HepG2 (cell line): Measurements from ENCODE around the gene ABCC3. TPM values are rescaled to one million over a fixed set of nuclear protein-coding genes. Genes with fewer than 3 reads are reported as not detected.

ENCODE experiments used
- ATM ChIP-seq: fragments of 450-650 bp; IDR thresholded peaks from 2 replicates; pipeline ENCODE4 v1.7.1; 2017; ENCODE audit warnings: mild to moderate bottlenecking, borderline replicate concordance
- BRF2 ChIP-seq: sonication (generic); formaldehyde crosslinking; IDR thresholded peaks from 2 replicates; pipeline ENCODE4 v1.8.1; 2022; ENCODE audit warnings: mild to moderate bottlenecking, missing genetic modification reagents
- FOXP1 ChIP-seq, 2 experiments: fragments of 450-650 bp in 1 of 2; IDR thresholded peaks; 2 replicates each; pipeline ENCODE4 v1.6.1; 2017 to 2018; ENCODE audit warnings: antibody characterized with exemption in 1 of 2
- GABPB1 ChIP-seq: IDR thresholded peaks from 2 replicates; pipeline ENCODE4 v1.6.1; 2016; ENCODE audit warnings: mild to moderate bottlenecking, missing genetic modification reagents, moderate library complexity, missing compliant biosample characterization
- GPN1 ChIP-seq: sonication (generic); formaldehyde crosslinking; IDR thresholded peaks from 2 replicates; pipeline ENCODE4 v1.5.1; 2020; ENCODE audit warnings: missing genetic modification reagents, borderline replicate concordance
- HOXA3 ChIP-seq: sonication (generic); formaldehyde crosslinking; IDR thresholded peaks from 2 replicates; pipeline ENCODE4 v1.5.0; 2020; ENCODE audit warnings: missing genetic modification reagents
- JUND ChIP-seq: sonication (generic); formaldehyde crosslinking; IDR thresholded peaks from 2 replicates; pipeline ENCODE4 v1.8.0; 2022; ENCODE audit warnings: mild to moderate bottlenecking, missing genetic modification reagents
- KLF16 ChIP-seq, 2 experiments: sonication (generic) in 1 of 2; formaldehyde crosslinking in 1 of 2; IDR thresholded peaks; 2 replicates each; pipeline versions ENCODE4 v1.6.1 to v1.8.0; 2016 to 2023; ENCODE audit warnings: missing genetic modification reagents in 2 of 2, missing compliant biosample characterization in 1 of 2
- MED13 ChIP-seq: sonication (generic); formaldehyde crosslinking; IDR thresholded peaks from 2 replicates; pipeline ENCODE4 v1.5.0; 2020; ENCODE audit warnings: missing genetic modification reagents
- NFE2L1 ChIP-seq: sonication (generic); formaldehyde crosslinking; IDR thresholded peaks from 2 replicates; pipeline ENCODE4 v1.4.0; 2020; ENCODE audit warnings: missing genetic modification reagents, mild to moderate bottlenecking, borderline replicate concordance
- RFX5 ChIP-seq: IDR thresholded peaks from 2 replicates; pipeline ENCODE4 v1.6.1; 2011; ENCODE audit warnings: low read depth, low read length, improper control_type of control experiment
- SCMH1 ChIP-seq: sonication (generic); formaldehyde crosslinking; IDR thresholded peaks from 2 replicates; pipeline ENCODE4 v1.9.0; 2021; ENCODE audit warnings: missing genetic modification reagents, mild to moderate bottlenecking, borderline replicate concordance
- SUZ12 ChIP-seq: fragments of 150-350 bp; IDR thresholded peaks from 2 replicates; pipeline ENCODE4 v1.6.1; 2014; ENCODE audit warnings: low read depth, low read length
- ZC3H4 ChIP-seq: sonication (generic); formaldehyde crosslinking; IDR thresholded peaks from 2 replicates; pipeline ENCODE4 v1.4.0; 2020; ENCODE audit warnings: missing genetic modification reagents, borderline replicate concordance
- ZNF235 ChIP-seq: sonication (generic); formaldehyde crosslinking; IDR thresholded peaks from 2 replicates; pipeline ENCODE4 v1.8.1; 2023; ENCODE audit warnings: mild to moderate bottlenecking, missing genetic modification reagents, borderline replicate concordance
- ZNF263 ChIP-seq: sonication (generic); formaldehyde crosslinking; IDR thresholded peaks from 2 replicates; pipeline ENCODE4 v1.4.0; 2020; ENCODE audit warnings: missing genetic modification reagents
- ZNF333 ChIP-seq: sonication (generic); formaldehyde crosslinking; IDR thresholded peaks from 2 replicates; pipeline ENCODE4 v1.4.0; 2020; ENCODE audit warnings: mild to moderate bottlenecking, missing genetic modification reagents, borderline replicate concordance
- ZNF441 ChIP-seq: sonication (generic); formaldehyde crosslinking; IDR thresholded peaks from 2 replicates; pipeline ENCODE4 v1.7.0; 2021; ENCODE audit warnings: missing genetic modification reagents, borderline replicate concordance
- ZNF713 ChIP-seq: sonication (generic); formaldehyde crosslinking; IDR thresholded peaks from 2 replicates; pipeline ENCODE4 v1.4.0; 2020; ENCODE audit warnings: mild to moderate bottlenecking, missing genetic modification reagents
- ZSCAN25 ChIP-seq: sonication (generic); formaldehyde crosslinking; IDR thresholded peaks from 2 replicates; pipeline ENCODE4 v1.8.0; 2022; ENCODE audit warnings: mild to moderate bottlenecking, missing genetic modification reagents
- ZSCAN30 ChIP-seq: sonication (generic); formaldehyde crosslinking; IDR thresholded peaks from 2 replicates; pipeline ENCODE4 v1.5.0; 2020; ENCODE audit warnings: mild to moderate bottlenecking, missing genetic modification reagents
- polyA plus RNA-seq, 8 experiments: library from polyadenylated mRNA; depleted of rRNA in 3 of 8; stranded (reverse) in 7 of 8; unstranded in 1 of 8; fragments of >200 nt; fragmentation: Illumina TruSeq in 4 of 8; extraction: Trizol in 4 of 8; gene quantifications; 2 replicates each; pipeline versions ENCODE4 v1.2.1 to v1.2.3, GENCODE V29; 2011 to 2016; ENCODE audit warnings: low read depth in 4 of 8, missing spikeins in 1 of 8, mixed read lengths in 1 of 8; ENCODE audit not compliant: insufficient read depth in 1 of 8
- total RNA-seq, 5 experiments: library from RNA; depleted of rRNA; stranded (reverse); fragments of >200 nt; fragmentation: Illumina TruSeq; extraction: Trizol; gene quantifications; 2 replicates each; pipeline ENCODE4 v1.2.3, GENCODE V29; 2016; ENCODE audit warnings: low read depth in 1 of 5
- TF ChIP-seq, protein P1 (sequence below): sonication (generic); formaldehyde crosslinking; IDR thresholded peaks from 2 replicates; pipeline ENCODE4 v1.5.1; 2020; ENCODE audit warnings: mild to moderate bottlenecking, missing genetic modification reagents
- TF ChIP-seq, protein P2 (sequence below): IDR thresholded peaks from 2 replicates; pipeline ENCODE4 v1.6.1; 2016; ENCODE audit warnings: low read depth, control low read depth
- TF ChIP-seq, protein P3 (sequence below): sonication (generic); formaldehyde crosslinking; IDR thresholded peaks from 2 replicates; pipeline ENCODE4 v1.5.0; 2020; ENCODE audit warnings: missing genetic modification reagents, mild to moderate bottlenecking, borderline replicate concordance

ABCC3 gene
- total and polyA plus RNA-seq, 2 of the 13 experiments (the other 11 are each of a cell fraction or from before 2014, with no cell fraction given) = 25.2 to 50.7 TPM

DNA sequence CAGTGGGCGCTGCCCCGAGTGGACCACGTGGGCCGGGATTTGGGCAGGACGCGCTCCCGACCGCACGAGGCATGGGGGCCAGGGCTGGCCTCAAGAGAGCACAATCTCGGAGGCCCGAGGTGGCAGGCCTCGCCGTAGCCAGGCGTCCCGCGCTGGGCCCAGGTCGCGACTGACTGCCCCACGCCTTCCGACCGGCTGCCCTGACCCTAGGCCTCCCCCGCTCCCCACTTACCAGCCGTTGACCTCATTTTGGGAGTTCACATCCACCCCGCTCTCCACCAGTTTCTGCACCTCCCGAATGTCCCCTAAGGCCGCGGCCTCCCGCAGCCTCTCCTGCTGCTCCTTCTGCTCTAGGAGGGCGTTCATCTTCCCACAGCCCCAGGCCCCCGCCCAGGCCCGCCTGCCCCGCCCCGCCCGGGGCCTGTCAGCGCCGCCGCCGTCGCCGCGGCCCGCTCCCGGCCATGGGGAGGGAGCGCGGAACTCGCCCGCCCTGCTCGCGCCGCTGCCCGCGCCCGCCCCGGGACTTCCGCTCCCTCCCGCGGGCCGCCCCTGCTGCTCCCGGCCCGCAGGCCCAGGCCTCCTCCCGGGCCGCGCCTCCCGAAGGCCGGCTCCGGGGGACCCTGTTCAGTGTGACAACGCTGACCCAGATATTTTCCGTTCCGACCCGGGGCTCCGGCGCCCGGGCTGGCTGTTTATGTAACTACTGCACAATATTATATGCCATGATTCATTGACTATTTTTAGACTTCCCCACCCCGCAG lies 72.8 kb downstream of the ABCC3 start, which contains the start of gene ANKRD40 (continued):
- TF ChIP-seq ZC3H4 (CRISPR knock-in tag) (no peak), ZNF713 (CRISPR knock-in tag) (no peak; the same call in 1 of the 2 replicates), MED13 (peak; percentile 78; the same call in 1 of the 2 replicates), ATM (no peak), ZNF235 (CRISPR knock-in tag) (0 out of 2 replicates have a peak, but pooled peaks have one; percentile 38), ZSCAN30 (CRISPR knock-in tag) (no peak), HOXA3 (CRISPR knock-in tag) (peak; percentile 88), GPN1 (peak; percentile 35; the same call in 1 of the 2 replicates), SUZ12 (no peak), ZNF333 (CRISPR knock-in tag) (peak; percentile 74; the same call in 1 of the 2 replicates), JUND (CRISPR knock-in tag) (peak; percentile 42; the same call in 1 of the 2 replicates), BRF2 (CRISPR knock-in tag) (no peak), ZSCAN25 (CRISPR knock-in tag) (0 out of 2 replicates have a peak, but pooled peaks have one; percentile 46), ZNF441 (CRISPR knock-in tag) (0 out of 2 replicates have a peak, but pooled peaks have one; percentile 36), ZNF263 (CRISPR knock-in tag) (peak; percentile 80; the same call in 1 of the 2 replicates), RFX5 (0 out of 2 replicates have a peak, but pooled peaks have one; percentile 15), FOXP1 (IDR thresholded peaks at IDR 0.05) (no peak), FOXP1 (CRISPR knock-in tag; IDR thresholded peaks at IDR 0.05) (peak; percentile 42; the same call in 1 of the 2 replicates), SCMH1 (CRISPR knock-in tag) (no peak), GABPB1 (CRISPR knock-in tag) (peak; percentile 92), KLF16 (CRISPR knock-in tag; IDR thresholded peaks at IDR 0.05) (peak in 1 of 2 experiments; percentile 97; a peak in 3 of 4 replicates), NFE2L1 (CRISPR knock-in tag) (0 out of 2 replicates have a peak, but pooled peaks have one; percentile 31)
- TF ChIP-seq, protein P1, sequence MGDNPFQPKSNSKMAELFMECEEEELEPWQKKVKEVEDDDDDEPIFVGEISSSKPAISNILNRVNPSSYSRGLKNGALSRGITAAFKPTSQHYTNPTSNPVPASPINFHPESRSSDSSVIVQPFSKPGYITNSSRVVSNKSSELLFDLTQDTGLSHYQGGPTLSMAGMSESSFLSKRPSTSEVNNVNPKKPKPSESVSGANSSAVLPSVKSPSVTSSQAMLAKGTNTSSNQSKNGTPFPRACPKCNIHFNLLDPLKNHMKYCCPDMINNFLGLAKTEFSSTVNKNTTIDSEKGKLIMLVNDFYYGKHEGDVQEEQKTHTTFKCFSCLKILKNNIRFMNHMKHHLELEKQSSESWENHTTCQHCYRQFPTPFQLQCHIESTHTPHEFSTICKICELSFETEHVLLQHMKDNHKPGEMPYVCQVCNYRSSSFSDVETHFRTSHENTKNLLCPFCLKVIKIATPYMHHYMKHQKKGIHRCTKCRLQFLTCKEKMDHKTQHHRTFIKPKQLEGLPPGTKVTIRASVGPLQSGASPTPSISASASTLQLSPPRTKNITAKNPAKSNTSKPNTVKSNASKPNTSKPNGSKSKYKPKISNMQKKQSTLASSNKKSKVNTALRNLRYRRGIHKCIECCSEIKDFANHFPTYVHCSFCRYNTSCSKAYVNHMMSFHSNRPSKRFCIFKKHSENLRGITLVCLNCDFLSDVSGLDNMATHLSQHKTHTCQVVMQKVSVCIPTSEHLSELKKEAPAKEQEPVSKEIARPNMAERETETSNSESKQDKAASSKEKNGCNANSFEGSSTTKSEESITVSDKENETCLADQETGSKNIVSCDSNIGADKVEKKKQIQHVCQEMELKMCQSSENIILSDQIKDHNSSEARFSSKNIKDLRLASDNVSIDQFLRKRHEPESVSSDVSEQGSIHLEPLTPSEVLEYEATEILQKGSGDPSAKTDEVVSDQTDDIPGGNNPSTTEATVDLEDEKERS (CRISPR knock-in tag) = peak; percentile 40; the same call in 1 of the 2 replicates
- TF ChIP-seq, protein P2, sequence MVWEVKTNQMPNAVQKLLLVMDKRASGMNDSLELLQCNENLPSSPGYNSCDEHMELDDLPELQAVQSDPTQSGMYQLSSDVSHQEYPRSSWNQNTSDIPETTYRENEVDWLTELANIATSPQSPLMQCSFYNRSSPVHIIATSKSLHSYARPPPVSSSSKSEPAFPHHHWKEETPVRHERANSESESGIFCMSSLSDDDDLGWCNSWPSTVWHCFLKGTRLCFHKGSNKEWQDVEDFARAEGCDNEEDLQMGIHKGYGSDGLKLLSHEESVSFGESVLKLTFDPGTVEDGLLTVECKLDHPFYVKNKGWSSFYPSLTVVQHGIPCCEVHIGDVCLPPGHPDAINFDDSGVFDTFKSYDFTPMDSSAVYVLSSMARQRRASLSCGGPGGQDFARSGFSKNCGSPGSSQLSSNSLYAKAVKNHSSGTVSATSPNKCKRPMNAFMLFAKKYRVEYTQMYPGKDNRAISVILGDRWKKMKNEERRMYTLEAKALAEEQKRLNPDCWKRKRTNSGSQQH = peak; percentile 79; the same call in 1 of the 2 replicates
- TF ChIP-seq, protein P3, sequence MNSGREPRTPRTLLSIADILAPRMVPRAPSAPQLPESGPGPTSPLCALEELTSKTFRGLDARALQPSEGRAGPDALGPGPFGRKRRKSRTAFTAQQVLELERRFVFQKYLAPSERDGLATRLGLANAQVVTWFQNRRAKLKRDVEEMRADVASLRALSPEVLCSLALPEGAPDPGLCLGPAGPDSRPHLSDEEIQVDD = peak; percentile 87; the same call in 1 of the 2 replicates
